Calu3 (cell line): ENCODE measurements around the gene TP63. TPM values are rescaled to one million over a fixed set of nuclear protein-coding genes. Genes with fewer than 3 reads are reported as not detected.

Experiments used
- BruUV-seq: library from RNA; stranded (reverse); fragments of 400-500 nt; replicated peaks from 2 replicates; lab custom pipeline; 2021; lab: Mats Ljungman, UMichigan
- CTCF ChIA-PET: fragments of 300-600 bp; sonication (Branson Sonifier 250); formaldehyde crosslinking; loops from one replicate; lab custom pipeline; 2022; ENCODE audit warnings: antibody characterized with exemption; lab: Charles Lee
- DNase-seq: peaks from one replicate; pipeline ENCODE4 v3.0.0; 2022
- H3K27ac Mint-ChIP-seq: one replicate; pipeline ENCODE4 v1.8.0; 2022; ENCODE audit warnings: mixed read lengths; ENCODE audit not compliant: unreplicated experiment
- H3K27me3 Mint-ChIP-seq: one replicate; pipeline ENCODE4 v1.8.0; 2022; ENCODE audit warnings: mixed read lengths; ENCODE audit not compliant: unreplicated experiment
- H3K36me3 Mint-ChIP-seq: one replicate; pipeline ENCODE4 v1.8.0; 2022; ENCODE audit warnings: mild to moderate bottlenecking, moderate library complexity, mixed read lengths; ENCODE audit not compliant: insufficient read depth, unreplicated experiment
- H3K4me1 Mint-ChIP-seq: one replicate; pipeline ENCODE4 v1.8.0; 2022; ENCODE audit warnings: mild to moderate bottlenecking, low read depth, mixed read lengths; ENCODE audit not compliant: unreplicated experiment
- H3K4me3 Mint-ChIP-seq: one replicate; pipeline ENCODE4 v1.8.0; 2022; ENCODE audit warnings: mild to moderate bottlenecking, low read depth, moderate library complexity, mixed read lengths; ENCODE audit not compliant: unreplicated experiment
- H3K9me3 Mint-ChIP-seq: one replicate; pipeline ENCODE4 v1.8.0; 2022; ENCODE audit warnings: low read depth, mixed read lengths; ENCODE audit not compliant: unreplicated experiment
- intact Hi-C: fragments of 100-400 bp; cut with micrococcal nuclease; formaldehyde crosslinking; loops from one replicate; pipeline ENCODE4 v1.10.0; 2022; ENCODE audit not compliant: unreplicated experiment
- total RNA-seq: library from RNA; stranded (reverse); gene quantifications from 2 replicates; pipeline ENCODE4 v1.2.3, GENCODE V29; 2022
- TF ChIP-seq, protein P1 (sequence below): fragments of 200-600 bp; IDR thresholded peaks from one replicate; pipeline ENCODE4 v1.8.0; 2022; ENCODE audit warnings: antibody characterized with exemption; ENCODE audit not compliant: unreplicated experiment

The TP63 gene
- total RNA-seq, 1 experiment from 2014 or later, result not detected

DNA sequence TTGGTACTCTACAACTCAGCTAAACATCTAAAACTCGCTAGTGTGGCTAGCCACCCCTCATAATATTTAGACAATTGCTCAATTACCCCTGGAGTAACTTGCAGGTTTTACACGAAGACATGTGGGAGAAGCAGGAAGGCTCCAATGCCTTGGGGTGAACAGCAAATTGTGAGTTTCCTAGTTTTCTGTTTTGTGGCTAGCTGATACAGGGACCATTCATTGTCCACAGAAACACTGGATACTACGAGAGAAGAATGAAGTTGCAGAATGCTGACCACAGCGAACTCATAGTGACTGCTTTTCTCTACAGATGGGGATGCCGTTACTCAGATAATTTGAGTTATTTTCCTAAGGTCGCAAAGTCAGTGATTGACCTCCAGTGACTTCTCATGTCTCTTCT is 276.6 kb downstream of the TP63 start:
- intact Hi-C loops, result no loop called here
- BruUV-seq, result no TSS peak
- DNase-seq, result no peak
- no peaks in the 10 kb centered on the region for H3K27me3 Mint-ChIP-seq
- H3K4me3 Mint-ChIP-seq, result no peak overlapping the region
- CTCF ChIA-PET, result interaction anchor here (0.6 kb wide), 1 partner anchor 528 kb away, joined by 3 read pairs; no protein-coding TSS in a partner anchor
- peaks cover 40% of the 10 kb centered on the region for H3K4me1 Mint-ChIP-seq
- no peaks in the 10 kb centered on the region for H3K9me3 Mint-ChIP-seq
- no peak overlapping the region for H3K27ac Mint-ChIP-seq
- no peaks in the 10 kb centered on the region for H3K36me3 Mint-ChIP-seq
- TF ChIP-seq, protein P1, sequence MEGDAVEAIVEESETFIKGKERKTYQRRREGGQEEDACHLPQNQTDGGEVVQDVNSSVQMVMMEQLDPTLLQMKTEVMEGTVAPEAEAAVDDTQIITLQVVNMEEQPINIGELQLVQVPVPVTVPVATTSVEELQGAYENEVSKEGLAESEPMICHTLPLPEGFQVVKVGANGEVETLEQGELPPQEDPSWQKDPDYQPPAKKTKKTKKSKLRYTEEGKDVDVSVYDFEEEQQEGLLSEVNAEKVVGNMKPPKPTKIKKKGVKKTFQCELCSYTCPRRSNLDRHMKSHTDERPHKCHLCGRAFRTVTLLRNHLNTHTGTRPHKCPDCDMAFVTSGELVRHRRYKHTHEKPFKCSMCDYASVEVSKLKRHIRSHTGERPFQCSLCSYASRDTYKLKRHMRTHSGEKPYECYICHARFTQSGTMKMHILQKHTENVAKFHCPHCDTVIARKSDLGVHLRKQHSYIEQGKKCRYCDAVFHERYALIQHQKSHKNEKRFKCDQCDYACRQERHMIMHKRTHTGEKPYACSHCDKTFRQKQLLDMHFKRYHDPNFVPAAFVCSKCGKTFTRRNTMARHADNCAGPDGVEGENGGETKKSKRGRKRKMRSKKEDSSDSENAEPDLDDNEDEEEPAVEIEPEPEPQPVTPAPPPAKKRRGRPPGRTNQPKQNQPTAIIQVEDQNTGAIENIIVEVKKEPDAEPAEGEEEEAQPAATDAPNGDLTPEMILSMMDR, result no peak

DNA sequence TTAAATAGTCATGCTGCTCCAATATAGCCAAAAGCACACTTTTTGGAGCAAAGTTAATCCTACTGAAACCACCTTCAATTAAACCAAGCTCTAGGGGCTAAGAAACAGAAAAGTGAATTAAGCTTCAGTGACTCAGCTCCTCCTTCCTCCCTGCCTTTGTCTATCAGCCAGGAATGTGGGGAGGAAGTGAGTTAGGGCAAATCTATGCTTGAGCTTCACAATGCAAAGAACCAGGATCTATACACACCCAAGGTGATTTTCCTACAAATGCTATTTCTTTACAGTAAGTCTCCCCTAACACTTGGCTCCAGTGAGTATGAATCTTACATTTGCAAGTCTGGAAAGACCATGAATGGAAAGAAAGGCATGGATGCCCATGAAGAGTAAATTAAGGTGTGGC is 277.5 kb downstream of the TP63 start:
- Mint-ChIP-seq H3K9me3 (no peaks in the 10 kb centered on the region), H3K27ac (peak overlapping the region; percentile 64), H3K36me3 (no peaks in the 10 kb centered on the region), H3K4me1 (peaks cover 45% of the 10 kb centered on the region), H3K27me3 (no peaks in the 10 kb centered on the region), H3K4me3 (no peak overlapping the region)
- DNase-seq, result peak; percentile 37
- TF ChIP-seq, protein P1, result no peak
- intact Hi-C loops, result no loop called here
- CTCF ChIA-PET, result interaction anchor here (0.9 to 1.1 kb wide), 2 partner anchors 30 to 70 kb away, joined by 3 read pairs; no protein-coding TSS in a partner anchor
- no TSS peak for BruUV-seq

DNA sequence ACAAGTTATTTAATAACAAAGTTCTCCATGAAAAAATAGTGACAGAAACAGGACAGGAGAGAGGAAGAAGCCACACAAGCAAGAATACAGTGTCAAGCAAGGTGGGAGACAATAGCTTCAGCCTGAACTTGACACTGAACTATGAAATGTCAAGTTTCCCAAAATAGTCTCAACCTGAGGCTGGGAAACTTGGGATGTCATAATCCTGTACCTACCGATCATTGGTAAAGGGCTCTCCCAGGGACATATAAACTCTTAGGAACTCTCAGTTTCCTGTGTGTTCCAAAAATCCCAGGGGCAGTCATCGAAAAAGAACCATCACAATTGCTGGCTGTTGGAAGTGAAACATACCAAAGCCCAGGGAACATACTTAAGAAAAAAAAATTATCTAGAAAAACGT is 277.9 kb downstream of the TP63 start:
- Mint-ChIP-seq H3K4me3 (no peak overlapping the region), H3K4me1 (peaks cover 50% of the 10 kb centered on the region), H3K36me3 (no peaks in the 10 kb centered on the region), H3K27ac (peak overlapping the region; percentile 64), H3K27me3 (no peaks in the 10 kb centered on the region), H3K9me3 (no peaks in the 10 kb centered on the region)
- intact Hi-C loops, result no loop called here
- CTCF ChIA-PET, result interaction anchor here (0.9 to 1.1 kb wide), 4 partner anchors 28 to 70 kb away, joined by 3 read pairs; no protein-coding TSS in a partner anchor
- TF ChIP-seq, protein P1, result no peak
- no TSS peak for BruUV-seq
- no peak for DNase-seq

DNA sequence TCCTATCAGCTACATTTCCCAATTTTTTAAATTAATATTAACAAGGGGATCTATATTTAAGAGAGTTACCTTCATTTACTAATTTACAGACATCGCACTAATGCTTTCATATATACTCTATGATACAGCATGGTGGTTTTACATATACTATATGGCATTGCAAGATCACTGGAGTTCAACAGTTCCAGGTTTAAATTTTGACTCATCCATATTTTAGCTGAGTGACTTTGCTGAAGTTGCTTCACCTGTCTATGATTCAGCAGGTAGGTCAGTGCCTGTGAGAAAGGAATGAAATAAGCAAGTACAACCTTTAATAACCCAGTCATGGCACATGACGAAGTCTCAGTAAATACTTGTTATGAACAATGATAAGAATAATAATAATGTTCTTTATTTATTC is 278.4 kb downstream of the TP63 start:
- peaks cover 53% of the 10 kb centered on the region for H3K4me1 Mint-ChIP-seq
- H3K9me3 Mint-ChIP-seq, result no peaks in the 10 kb centered on the region
- DNase-seq, result no peak
- no peaks in the 10 kb centered on the region for H3K27me3 Mint-ChIP-seq
- BruUV-seq, result no TSS peak
- H3K27ac Mint-ChIP-seq, result peak overlapping the region; percentile 43
- TF ChIP-seq, protein P1, result no peak
- intact Hi-C loops, result no loop called here
- no peaks in the 10 kb centered on the region for H3K36me3 Mint-ChIP-seq
- CTCF ChIA-PET, result interaction anchor here (0.9 to 1.1 kb wide), 2 partner anchors 28 to 68 kb away, joined by 3 read pairs; no protein-coding TSS in a partner anchor
- H3K4me3 Mint-ChIP-seq, result no peak overlapping the region
